Femur (tissue), 1 donor: Measurements from ENCODE around the gene FGD5.

Experiments
- DNase-seq: peaks from one replicate; pipeline ENCODE4 v3.0.0-alpha.2; 2017

The FGD5 gene

DNA sequence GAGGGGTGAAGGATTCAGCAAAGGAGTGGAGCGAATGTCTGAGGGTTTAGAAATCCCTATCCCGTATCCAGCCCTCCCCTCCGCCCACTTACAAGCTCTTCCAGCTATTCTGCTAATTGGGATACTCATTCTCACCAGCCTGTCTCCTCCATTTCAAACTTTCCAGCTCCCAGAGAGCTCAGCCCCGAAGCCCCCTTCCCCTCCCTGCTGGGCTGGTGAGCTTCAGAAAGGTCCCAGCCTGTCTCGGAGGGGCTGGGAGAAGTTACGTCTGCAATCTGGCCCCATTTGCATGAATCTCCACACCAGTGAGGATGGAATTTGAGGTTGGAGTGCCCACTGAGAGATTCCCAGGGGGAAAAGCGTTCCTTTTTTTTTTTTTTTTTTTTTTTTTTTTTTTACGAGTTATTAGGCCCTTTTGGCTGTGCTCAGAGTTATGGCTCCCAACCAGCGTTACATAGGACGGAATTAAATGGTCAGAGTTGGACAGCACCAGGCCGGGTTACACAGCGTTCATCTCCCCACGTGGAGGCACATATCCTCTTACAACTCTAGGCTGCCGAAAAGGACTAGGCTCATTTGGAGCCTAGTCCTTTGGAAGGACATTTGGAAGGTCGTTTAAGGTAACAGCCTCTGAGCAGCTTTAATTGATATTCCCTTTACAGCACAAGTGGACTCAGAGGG lies 34.6 kb downstream of the FGD5 start:
- DNase-seq, result peak; percentile 73

DNA sequence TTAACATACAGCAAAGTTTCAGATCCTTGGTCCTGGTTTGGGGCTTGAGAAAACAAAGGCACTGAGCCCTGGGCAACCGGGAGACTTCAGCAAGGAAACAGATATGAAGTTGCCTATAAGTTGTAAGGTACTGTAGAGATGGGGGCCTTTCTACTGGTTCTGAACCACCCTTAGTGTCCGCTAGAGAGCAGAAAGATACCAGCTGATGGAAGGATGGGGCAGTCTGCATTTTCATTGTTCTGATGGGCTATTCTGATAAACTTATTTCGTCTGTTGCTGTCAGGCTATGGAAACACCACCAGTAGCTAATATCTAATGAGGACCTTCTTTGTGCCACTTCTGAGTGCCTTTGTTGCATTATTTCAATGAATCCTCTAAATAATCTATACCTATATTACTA lies 38.7 kb downstream of the FGD5 start:
- no peak for DNase-seq

DNA sequence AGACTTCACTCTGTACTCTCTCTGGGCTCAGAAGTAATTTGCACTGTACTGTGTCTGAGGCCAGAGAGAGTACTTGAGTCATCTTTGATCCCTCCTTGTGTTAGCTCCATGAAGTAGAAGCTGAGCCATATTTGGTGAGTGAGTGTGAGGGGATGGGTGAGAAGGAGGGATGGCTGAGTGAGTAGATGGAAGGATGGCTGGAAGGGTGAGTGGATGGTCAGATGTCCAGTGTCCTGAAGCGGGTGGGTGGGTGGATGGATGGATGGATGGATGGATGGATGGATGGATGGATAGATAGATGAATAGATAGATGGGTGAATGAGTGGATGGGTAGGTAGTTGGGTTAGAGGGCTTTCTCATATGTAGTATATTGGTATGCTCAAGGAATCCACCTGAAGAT lies 39.3 kb downstream of the FGD5 start:
- DNase-seq, result peak; percentile 0

DNA sequence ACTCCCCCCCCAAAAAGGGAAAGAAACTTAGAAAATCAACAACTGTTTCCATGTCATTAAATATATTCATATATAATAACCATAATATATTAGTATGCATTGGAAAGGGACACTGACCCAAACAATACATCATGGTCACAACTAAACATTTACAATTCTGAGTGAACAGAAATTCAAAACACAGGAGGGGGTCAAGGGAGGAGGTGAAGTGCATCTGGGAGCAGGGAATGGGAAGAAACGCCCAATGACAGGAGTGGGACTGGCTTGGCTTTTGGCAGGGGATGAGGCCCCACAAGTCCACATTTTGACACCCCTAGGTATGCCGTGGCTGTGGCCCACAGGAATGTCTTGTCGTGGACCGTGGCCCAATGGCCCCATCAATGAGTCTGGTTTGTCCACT lies 41.1 kb downstream of the FGD5 start:
- DNase-seq, result no peak

- DNase-seq, result no peak
Observed at GRCh38 chr3:14861031-14861430, 42.3 kb downstream of the FGD5 start.

DNA sequence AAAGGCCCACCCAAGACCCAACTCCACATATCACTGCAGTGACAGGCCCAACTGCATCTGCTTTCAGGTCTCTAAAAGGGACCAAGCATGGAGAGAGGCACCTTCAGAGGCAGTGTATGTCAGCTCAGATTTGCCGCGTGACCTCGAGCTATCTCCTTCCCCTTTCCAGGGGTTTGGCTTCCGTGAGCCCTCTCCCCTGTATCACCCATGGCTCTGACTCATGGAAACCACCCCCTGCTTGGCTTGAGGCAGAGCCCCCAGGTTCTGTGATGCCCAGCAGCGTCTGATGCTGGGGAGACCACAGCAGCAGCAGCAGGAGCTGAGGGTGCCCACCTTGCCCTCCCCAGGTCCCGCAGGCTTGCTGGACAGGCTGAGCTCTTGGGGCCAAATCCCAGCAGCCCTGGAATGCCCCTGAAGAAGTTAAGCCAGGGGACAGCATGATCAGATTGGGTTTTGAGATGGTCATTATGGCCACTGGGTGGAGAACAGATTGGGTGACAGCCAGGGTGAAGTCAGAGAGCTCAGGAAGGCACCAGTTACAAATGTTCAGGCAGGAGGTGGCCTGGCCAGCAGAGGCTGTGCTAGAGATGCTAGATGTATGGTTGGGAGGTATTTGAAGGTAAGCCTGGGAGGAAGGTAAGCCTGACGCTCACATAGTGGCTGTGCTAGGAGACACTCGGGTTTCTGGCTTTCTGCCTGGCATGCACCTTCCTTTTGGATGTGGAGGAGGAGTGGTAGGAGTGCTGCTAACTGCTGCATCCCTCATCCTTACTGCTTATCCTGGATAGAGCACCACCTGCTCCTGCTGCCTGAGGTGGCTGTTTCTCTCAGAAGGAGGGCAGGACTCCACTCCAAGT lies 42.9 kb downstream of the FGD5 start:
- DNase-seq, result no peak

- no peak for DNase-seq
Observed at GRCh38 chr3:14862303-14862660, 43.5 kb downstream of the FGD5 start.

DNA sequence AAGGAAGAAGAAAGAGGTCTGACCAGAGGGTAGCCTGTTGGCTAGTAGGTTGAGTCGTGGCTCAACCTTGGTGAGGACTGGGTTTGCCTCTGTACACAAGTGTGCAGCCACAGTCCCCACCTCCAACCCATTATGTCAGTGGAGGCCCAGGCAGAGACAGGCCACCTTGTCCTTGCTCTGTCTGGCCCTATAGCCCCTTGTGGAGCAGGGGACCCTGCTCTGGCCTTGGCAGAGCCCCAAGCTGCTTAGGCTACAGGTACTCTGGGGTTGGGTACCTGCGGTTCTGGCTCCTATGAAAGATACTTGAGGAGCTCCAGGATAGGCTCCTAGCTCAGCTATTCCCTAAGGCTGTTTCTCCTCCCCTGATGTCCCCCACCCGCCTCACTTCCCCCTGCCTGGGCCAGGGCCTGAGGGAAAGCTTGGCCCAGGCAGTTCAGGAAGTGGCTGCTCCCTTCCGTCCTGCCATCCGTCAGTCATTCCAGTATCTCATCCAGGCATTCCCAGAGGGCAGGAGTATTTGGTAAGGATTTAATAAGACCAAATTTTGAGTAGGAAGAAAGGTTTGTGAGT lies 44.0 kb downstream of the FGD5 start:
- no peak for DNase-seq

DNA sequence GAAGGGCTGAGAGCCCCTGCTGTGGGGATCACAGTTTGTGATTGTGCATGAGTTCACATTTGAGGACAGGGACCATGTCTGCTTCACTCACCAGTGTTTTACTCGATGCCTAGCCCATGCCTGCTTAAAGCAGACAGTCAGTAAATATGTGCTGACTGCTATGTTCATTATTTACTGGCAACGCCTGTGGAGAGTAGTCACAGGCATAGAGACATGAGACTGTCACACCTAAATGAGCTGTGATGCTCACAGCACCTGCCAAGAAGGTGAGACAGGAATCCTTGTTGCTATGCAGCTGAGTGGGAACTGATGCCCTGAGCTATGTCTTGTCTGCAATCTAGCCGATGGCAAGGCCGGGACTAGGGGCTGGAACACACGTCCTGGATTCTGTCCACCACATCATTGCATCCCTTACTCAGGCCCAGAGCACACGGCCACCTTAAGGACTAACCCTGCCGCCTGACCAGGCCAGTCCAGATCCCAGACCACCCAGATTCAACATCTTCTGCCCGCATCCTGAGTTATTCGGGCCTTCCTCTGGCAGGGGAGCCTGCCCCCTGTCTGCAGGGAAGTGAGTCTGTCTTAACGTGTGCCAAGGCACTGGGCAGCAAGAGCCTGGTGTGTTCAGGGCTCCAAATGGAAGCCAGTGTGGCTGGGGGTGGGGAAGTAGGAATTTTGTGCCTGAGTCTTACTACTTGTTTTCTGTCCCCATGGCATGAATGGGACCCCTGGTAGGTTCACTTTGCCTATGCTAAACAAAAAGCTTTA lies 44.8 kb downstream of the FGD5 start:
- DNase-seq, result no peak

- DNase-seq, result no peak
Observed at GRCh38 chr3:14864131-14864530, 45.4 kb downstream of the FGD5 start.

GRCh38 chr3:14866627-14867026 lies 47.9 kb downstream of the FGD5 start:
- DNase-seq, result no peak

- DNase-seq, result no peak
Observed at GRCh38 chr3:14867936-14868570, 49.3 kb downstream of the FGD5 start.

DNA sequence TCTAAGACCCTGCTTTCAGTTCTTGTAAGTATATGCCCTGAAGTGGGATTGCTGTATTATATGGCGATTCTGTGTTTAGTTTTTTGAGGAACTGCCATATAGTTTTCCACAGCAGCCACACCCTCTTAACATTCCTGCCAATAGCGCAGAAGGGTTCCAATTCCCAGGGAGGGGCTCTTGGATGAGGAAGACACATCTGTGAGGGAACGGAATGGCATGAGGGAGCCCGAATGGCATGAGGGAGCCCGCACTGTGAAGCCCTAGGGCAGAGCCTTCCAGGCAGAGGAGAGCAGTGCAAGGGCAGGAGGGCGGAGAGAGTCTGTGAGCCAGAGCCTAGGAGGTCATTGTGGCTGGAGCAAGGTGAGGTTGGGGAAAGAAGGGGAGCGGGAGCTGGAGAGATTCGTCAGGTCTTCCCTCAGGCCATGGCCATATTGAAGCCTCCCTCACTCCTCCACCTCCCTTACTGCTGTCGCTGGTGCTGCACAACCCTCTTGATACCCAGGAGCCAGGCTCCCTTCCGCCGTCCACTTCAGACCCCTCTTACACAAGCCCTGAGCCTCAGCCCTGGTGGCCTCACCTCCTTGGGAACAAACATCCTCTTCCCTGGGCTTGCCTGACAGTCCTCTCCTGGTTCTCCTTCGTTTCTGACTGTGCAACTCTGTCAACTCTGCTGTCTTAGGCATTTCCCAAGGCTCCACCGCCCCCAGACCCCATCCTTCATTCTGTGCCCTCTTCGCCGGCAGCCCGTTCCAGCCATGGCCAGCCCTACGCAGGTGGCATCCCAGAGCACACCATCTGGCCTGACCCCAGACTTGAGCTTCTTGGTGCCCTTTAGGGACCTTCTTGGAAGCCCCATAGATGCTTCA lies 51.4 kb downstream of the FGD5 start:
- peak; percentile 52 for DNase-seq

DNA sequence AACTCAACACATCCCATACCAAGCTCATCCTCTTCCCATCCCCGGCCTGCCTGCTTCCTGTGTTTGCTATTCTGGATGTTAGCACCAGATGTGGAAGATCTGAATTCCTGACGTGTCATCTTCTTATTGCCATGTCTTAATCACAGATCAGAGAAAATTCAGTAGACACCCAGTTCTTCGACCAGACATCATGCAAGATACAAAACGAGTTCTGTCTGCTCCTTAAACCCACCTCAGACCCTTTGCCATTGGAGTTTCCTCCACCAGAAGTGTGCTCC lies 52.0 kb downstream of the FGD5 start:
- no peak for DNase-seq

GRCh38 chr3:14871456-14872200 lies 52.9 kb downstream of the FGD5 start:
- DNase-seq, result no peak

- DNase-seq, result no peak
Observed at GRCh38 chr3:14872706-14873105, 53.9 kb downstream of the FGD5 start.

GRCh38 chr3:14874784-14875183 lies 56.0 kb downstream of the FGD5 start:
- DNase-seq, result no peak

- DNase-seq, result no peak
Observed at GRCh38 chr3:14875411-14876175, 56.8 kb downstream of the FGD5 start.

DNA sequence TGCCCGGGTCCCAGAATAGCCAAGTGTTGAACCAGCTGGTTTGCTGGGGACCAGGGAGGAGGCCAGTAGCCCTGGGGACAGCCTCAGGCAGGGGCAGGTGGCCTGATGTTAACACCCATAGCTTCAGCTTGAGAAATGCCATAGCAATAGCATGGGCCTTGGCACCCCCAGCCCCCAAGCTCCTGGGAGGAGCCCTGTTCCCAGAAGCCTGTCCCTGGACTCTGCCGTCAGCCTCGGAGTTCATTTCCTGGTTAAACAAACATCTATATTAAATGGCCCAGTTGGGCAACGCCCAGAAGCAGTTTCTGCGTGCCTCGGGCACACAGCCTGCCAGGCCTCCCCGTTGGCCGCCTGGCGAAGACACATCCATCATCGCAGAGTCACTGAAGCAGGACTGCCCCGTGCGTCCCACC lies 58.2 kb downstream of the FGD5 start:
- DNase-seq, result peak; percentile 50

- no peak for DNase-seq
Observed at GRCh38 chr3:14877469-14877868, 58.7 kb downstream of the FGD5 start.
